ENCODE measurements around the gene SNAP47. TPM values are rescaled to one million over a fixed set of nuclear protein-coding genes. Genes with fewer than 3 reads are reported as not detected.

The SNAP47 gene
- total and polyA plus RNA-seq, 2 donors (not counting 3 experiments of a cell fraction or from before 2014, with no cell fraction given) = 24.0 to 32.7 TPM

DNA sequence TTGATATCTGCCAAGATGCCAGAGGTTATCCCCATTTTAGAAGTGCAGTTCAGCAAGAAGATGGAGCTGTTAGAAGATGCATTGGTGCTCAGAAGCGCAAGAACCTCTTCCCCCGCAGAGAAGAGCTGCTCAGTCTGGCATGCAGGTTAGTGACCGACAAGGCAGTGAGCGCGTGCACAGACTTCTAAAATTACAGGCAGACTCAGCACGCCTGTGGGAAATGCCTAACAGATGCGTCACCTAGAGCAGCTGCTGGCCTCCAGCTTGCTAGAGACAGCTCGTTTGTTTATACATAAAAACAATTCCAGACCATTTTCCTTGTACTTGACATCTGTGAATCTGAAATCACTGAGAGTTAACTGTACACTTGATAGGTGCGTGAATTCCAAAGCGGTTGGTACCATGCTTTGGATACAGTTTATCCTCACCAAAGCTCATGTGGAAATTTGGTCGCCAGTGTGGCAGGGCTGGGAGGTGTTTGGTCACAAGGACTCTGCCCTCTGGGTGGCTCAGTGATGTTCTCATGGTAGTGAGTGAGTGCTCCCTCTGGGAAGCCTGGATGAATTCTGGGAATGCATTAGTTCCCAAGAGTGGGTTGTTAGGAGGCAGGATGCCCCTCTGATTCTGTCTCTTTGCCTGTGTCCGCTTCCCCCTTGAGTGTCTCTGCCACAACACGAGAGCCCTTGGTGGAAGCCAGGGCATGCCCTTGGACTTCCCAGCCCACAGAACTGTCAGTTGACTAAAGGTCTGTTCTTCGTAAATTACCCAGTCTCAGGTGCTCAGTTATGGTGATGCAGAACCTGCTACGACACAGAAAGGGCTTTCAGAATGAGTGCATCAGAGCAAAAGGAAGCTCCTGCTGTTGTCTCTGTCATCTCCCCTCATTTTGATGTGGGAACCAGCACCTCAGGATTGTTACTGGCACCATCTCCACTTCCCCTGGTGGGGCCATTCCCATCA is 24.4 kb downstream of the SNAP47 start:
- Histone ChIP-seq H3K36me3 (ENCODE audit: control insufficient read depth in 2 of 2, extremely low read depth in 1 of 2, insufficient read depth in 2 of 2, low read length in 2 of 2) (peaks cover 5 to 20% of the 10 kb centered on the region in 2 experiments), H3K27ac (ENCODE audit: insufficient read depth, low read depth, low read length) (peak overlapping the region; percentile 39), H2AFZ (ENCODE audit: low read depth, low read length) (no peak overlapping the region), H3K4me2 (ENCODE audit: insufficient read depth, low read length) (no peak overlapping the region), H3K4me3 (replicated peaks in 1 of 3; ENCODE audit: insufficient read depth in 1 of 3, low read depth in 1 of 3, low read length in 3 of 3) (no peak overlapping the region), H3K27me3 (ENCODE audit: control insufficient read depth in 2 of 2, insufficient read depth in 2 of 2, low read length in 2 of 2) (no peaks in the 10 kb centered on the region), H3K9me1 (replicated peaks; ENCODE audit: control insufficient read depth, extremely low read depth, insufficient read depth, low read length) (no peaks in the 10 kb centered on the region), H3K4me1 (ENCODE audit: control insufficient read depth, extremely low read depth, insufficient read depth, low read length) (peaks cover 8% of the 10 kb centered on the region), H3K9ac (replicated peaks; ENCODE audit: extremely low read depth, insufficient read depth, low read length) (no peak overlapping the region), H4K20me1 (replicated peaks; ENCODE audit: control insufficient read depth, extremely low read depth, insufficient read depth, low read length) (no peaks in the 10 kb centered on the region), H3K79me2 (ENCODE audit: control insufficient read depth, insufficient read depth, low read length) (no peaks in the 10 kb centered on the region), H3K9me3 (replicated peaks; ENCODE audit: control insufficient read depth, insufficient read depth, low read length) (no peaks in the 10 kb centered on the region)
- BruUV-seq (replicated peaks) = no TSS peak
- POLR2A ChIA-PET = no interaction called here
- dilution Hi-C loops (cut with MboI; ENCODE audit: extremely low pct_ligation_motif_present, low sequenced_read_pairs) (no loop called here), intact Hi-C loops (cut with micrococcal nuclease) (loop anchor here (5.0 kb wide), 1 partner anchor 313 kb away; no protein-coding TSS in a partner anchor)
- CTCF ChIA-PET = interaction anchor here (1.2 to 1.8 kb wide), 3 partner anchors 29 to 278 kb away, joined by 4 to 7 read pairs (median 6); partner anchors contain the start of gene WNT9A
- DNase-seq (ENCODE audit: low read depth, low spot score) = peak; percentile 18
- TF ChIP-seq POLR2A (IDR thresholded peaks at IDR 0.05; ENCODE audit: low read depth, low read length) = no peak
- no peak for TF ChIP-seq GATA2 (IDR thresholded peaks at IDR 0.05; ENCODE audit: insufficient read depth, insufficient read length, low read depth, low read length)
- no peak for TF ChIP-seq MYC (IDR thresholded peaks at IDR 0.05; ENCODE audit: low read depth, low read length)
- no peak for TF ChIP-seq FOS (IDR thresholded peaks at IDR 0.05; ENCODE audit: borderline replicate concordance, insufficient read depth, low read length)
- no peak for TF ChIP-seq EZH2 (IDR thresholded peaks at IDR 0.05; ENCODE audit: borderline replicate concordance, low read depth, low read length, severe bottlenecking)
- peak; percentile 62 for FAIRE-seq

DNA sequence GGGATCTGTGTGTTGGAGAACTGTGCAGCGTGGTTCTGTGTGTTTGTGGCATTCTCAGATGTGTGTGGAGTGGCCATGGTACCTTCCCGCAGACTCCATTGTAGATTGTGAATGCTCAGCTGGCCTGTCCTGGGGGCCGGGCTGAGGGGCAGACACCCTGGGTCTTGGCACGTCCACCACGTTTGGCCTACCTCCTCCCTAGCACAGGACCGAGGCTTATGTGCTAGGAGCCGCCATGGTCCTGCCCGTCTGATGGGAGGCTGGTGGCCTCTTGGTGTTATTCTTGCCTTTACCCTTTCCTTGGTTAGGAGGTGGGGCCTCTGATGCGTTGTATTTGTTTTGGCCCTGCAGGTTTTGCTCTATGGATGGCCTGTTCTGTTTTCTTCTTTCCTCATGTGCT is 25.1 kb downstream of the SNAP47 start:
- DNase-seq (ENCODE audit: low read depth, low spot score) = no peak
- no peaks in the 10 kb centered on the region for H4K20me1 ChIP-seq (replicated peaks; ENCODE audit: control insufficient read depth, extremely low read depth, insufficient read depth, low read length)
- BruUV-seq (replicated peaks) = no TSS peak
- intact Hi-C loops (cut with micrococcal nuclease) = loop anchor here (5.0 kb wide), 1 partner anchor 312 kb away; no protein-coding TSS in a partner anchor
- peaks cover 5 to 20% of the 10 kb centered on the region in 2 experiments for H3K36me3 ChIP-seq (ENCODE audit: control insufficient read depth in 2 of 2, extremely low read depth in 1 of 2, insufficient read depth in 2 of 2, low read length in 2 of 2)
- H3K27me3 ChIP-seq (ENCODE audit: control insufficient read depth in 2 of 2, insufficient read depth in 2 of 2, low read length in 2 of 2) = no peaks in the 10 kb centered on the region
- no peak overlapping the region for H3K27ac ChIP-seq (ENCODE audit: insufficient read depth, low read depth, low read length)
- H3K9ac ChIP-seq (replicated peaks; ENCODE audit: extremely low read depth, insufficient read depth, low read length) = no peak overlapping the region
- CTCF ChIA-PET = interaction anchor here (1.1 to 3.2 kb wide), 3 partner anchors 186 to 192 kb away, joined by 5 to 13 read pairs (median 6); partner anchors contain the start of gene WNT9A
- no peak overlapping the region for H2AFZ ChIP-seq (ENCODE audit: low read depth, low read length)
- H3K9me3 ChIP-seq (replicated peaks; ENCODE audit: control insufficient read depth, insufficient read depth, low read length) = no peaks in the 10 kb centered on the region
- POLR2A ChIA-PET = no interaction called here
- H3K4me2 ChIP-seq (ENCODE audit: insufficient read depth, low read length) = no peak overlapping the region
- no peak for FAIRE-seq
- H3K79me2 ChIP-seq (ENCODE audit: control insufficient read depth, insufficient read depth, low read length) = no peaks in the 10 kb centered on the region
- H3K4me1 ChIP-seq (ENCODE audit: control insufficient read depth, extremely low read depth, insufficient read depth, low read length) = peaks cover 8% of the 10 kb centered on the region
- TF ChIP-seq FOS (IDR thresholded peaks at IDR 0.05; ENCODE audit: borderline replicate concordance, insufficient read depth, low read length) = no peak
- no peak for TF ChIP-seq EZH2 (IDR thresholded peaks at IDR 0.05; ENCODE audit: borderline replicate concordance, low read depth, low read length, severe bottlenecking)
- TF ChIP-seq GATA2 (IDR thresholded peaks at IDR 0.05; ENCODE audit: insufficient read depth, insufficient read length, low read depth, low read length) = no peak
- TF ChIP-seq, protein P1, sequence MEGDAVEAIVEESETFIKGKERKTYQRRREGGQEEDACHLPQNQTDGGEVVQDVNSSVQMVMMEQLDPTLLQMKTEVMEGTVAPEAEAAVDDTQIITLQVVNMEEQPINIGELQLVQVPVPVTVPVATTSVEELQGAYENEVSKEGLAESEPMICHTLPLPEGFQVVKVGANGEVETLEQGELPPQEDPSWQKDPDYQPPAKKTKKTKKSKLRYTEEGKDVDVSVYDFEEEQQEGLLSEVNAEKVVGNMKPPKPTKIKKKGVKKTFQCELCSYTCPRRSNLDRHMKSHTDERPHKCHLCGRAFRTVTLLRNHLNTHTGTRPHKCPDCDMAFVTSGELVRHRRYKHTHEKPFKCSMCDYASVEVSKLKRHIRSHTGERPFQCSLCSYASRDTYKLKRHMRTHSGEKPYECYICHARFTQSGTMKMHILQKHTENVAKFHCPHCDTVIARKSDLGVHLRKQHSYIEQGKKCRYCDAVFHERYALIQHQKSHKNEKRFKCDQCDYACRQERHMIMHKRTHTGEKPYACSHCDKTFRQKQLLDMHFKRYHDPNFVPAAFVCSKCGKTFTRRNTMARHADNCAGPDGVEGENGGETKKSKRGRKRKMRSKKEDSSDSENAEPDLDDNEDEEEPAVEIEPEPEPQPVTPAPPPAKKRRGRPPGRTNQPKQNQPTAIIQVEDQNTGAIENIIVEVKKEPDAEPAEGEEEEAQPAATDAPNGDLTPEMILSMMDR (IDR thresholded peaks at IDR 0.05; ENCODE audit: extremely low read depth in 1 of 2, insufficient read depth in 1 of 2, low read depth in 1 of 2, low read length in 2 of 2) = no peak
- TF ChIP-seq POLR2A (IDR thresholded peaks at IDR 0.05; ENCODE audit: low read depth, low read length) = no peak
- no peak for TF ChIP-seq JUN (IDR thresholded peaks at IDR 0.05; ENCODE audit: borderline replicate concordance, insufficient read depth, insufficient read length, low read depth)
- no peak for TF ChIP-seq POLR2AphosphoS5 (IDR thresholded peaks at IDR 0.05; ENCODE audit: insufficient read depth, low read depth, low read length)
- no peak for TF ChIP-seq MYC (IDR thresholded peaks at IDR 0.05; ENCODE audit: low read depth, low read length)
- TF ChIP-seq, protein P2, sequence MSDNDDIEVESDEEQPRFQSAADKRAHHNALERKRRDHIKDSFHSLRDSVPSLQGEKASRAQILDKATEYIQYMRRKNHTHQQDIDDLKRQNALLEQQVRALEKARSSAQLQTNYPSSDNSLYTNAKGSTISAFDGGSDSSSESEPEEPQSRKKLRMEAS (IDR thresholded peaks at IDR 0.05; ENCODE audit: insufficient read depth, insufficient read length) = no peak
- dilution Hi-C loops (cut with MboI; ENCODE audit: extremely low pct_ligation_motif_present, low sequenced_read_pairs) = no loop called here
- no peaks in the 10 kb centered on the region for H3K9me1 ChIP-seq (replicated peaks; ENCODE audit: control insufficient read depth, extremely low read depth, insufficient read depth, low read length)
- no peak overlapping the region for H3K4me3 ChIP-seq (replicated peaks in 1 of 3; ENCODE audit: insufficient read depth in 1 of 3, low read depth in 1 of 3, low read length in 3 of 3)

Measured in endothelial cell of umbilical vein (primary cell).